K562 (cell line): ENCODE data around the gene KLHL29. TPM values are rescaled to one million over a fixed set of nuclear protein-coding genes. Genes with fewer than 3 reads are reported as not detected.

ENCODE experiments used
- BRD4 ChIP-seq: fragments of 200-600 bp; sonication (generic); IDR thresholded peaks from 2 replicates; pipeline ENCODE4 v1.6.1; 2017; ENCODE audit warnings: inconsistent platforms
- COPS2 ChIP-seq: fragments of 450-650 bp; conservative IDR thresholded peaks from 2 replicates; pipeline ENCODE4 v1.6.1; 2016; ENCODE audit warnings: mild to moderate bottlenecking, moderate library complexity
- ERF ChIP-seq: fragments of 450-650 bp; formaldehyde crosslinking; IDR thresholded peaks from 2 replicates; pipeline ENCODE4 v1.4.0; 2020; ENCODE audit warnings: mild to moderate bottlenecking, mixed read lengths
- HMGXB4 ChIP-seq: sonication (generic); formaldehyde crosslinking; IDR thresholded peaks from 2 replicates; pipeline ENCODE4 v1.8.1; 2023; ENCODE audit warnings: mild to moderate bottlenecking, missing genetic modification reagents
- NFATC3 ChIP-seq: fragments of 450-650 bp; IDR thresholded peaks from 2 replicates; pipeline ENCODE4 v1.6.1; 2017; ENCODE audit warnings: mild to moderate bottlenecking
- POLR3G ChIP-seq: IDR thresholded peaks from 2 replicates; pipeline ENCODE4 v1.6.1; 2011; ENCODE audit not compliant: insufficient read length, insufficient replicate concordance; ENCODE audit errors: extremely low read depth
- SMARCA4 ChIP-seq: fragments of 450-650 bp; IDR thresholded peaks from 2 replicates; pipeline ENCODE4 v1.6.1; 2016
- SNRNP70 ChIP-seq: fragments of 200-400 bp; formaldehyde crosslinking; optimal IDR thresholded peaks from 2 replicates; pipeline ENCODE3; 2017; ENCODE audit warnings: low read depth, low read length
- SRSF3 ChIP-seq: fragments of 200-400 bp; formaldehyde crosslinking; IDR thresholded peaks from 2 replicates; pipeline ENCODE4 v1.6.1; 2016; ENCODE audit warnings: mild to moderate bottlenecking, low read length, moderate library complexity; ENCODE audit not compliant: insufficient read depth
- TEAD4 ChIP-seq, 2 experiments: sonication (generic) in 1 of 2; formaldehyde crosslinking in 1 of 2; IDR thresholded peaks; 2 replicates each; pipeline versions ENCODE4 v1.6.1 to v1.8.0; 2012 to 2022; ENCODE audit warnings: borderline replicate concordance in 1 of 2, inconsistent platforms in 1 of 2, low read length in 1 of 2, mild to moderate bottlenecking in 1 of 2, missing genetic modification reagents in 1 of 2
- VEZF1 ChIP-seq: fragments of 200-800 bp; sonication (Bioruptor generic); IDR thresholded peaks from 2 replicates; pipeline ENCODE4 v1.6.1; 2017; ENCODE audit warnings: missing genetic modification characterization, missing compliant biosample characterization
- ZNF282 ChIP-seq: sonication (generic); formaldehyde crosslinking; IDR thresholded peaks from 2 replicates; pipeline ENCODE4 v1.8.1; 2023; ENCODE audit warnings: missing genetic modification reagents
- polyA plus RNA-seq, 8 experiments: library from polyadenylated mRNA; depleted of rRNA in 4 of 8; stranded (reverse) in 5 of 8; unstranded in 3 of 8; fragments of >200 nt; fragmentation: Nextera tagmentation in 2 of 8; fragmentation: Illumina TruSeq in 1 of 8; extraction: Ambion mirVana in 2 of 8; extraction: Trizol in 1 of 8; gene quantifications; 2 replicates each; pipeline versions ENCODE4 v1.2.1 to v1.2.3, GENCODE V29; 2011 to 2014; ENCODE audit warnings: inconsistent platforms in 1 of 8, missing spikeins in 1 of 8
- total RNA-seq, 7 experiments: library from RNA; depleted of rRNA in 6 of 7; stranded (reverse); fragments of >200 nt in 6 of 7; fragmentation: Illumina TruSeq in 2 of 7; extraction: Trizol in 2 of 7; gene quantifications; 2 replicates each; pipeline versions ENCODE4 v1.2.1 to v1.2.3, GENCODE V29; 2011 to 2021; ENCODE audit warnings: low replicate concordance in 1 of 7
- TF ChIP-seq, protein P1 (sequence below): sonication (generic); formaldehyde crosslinking; IDR thresholded peaks from 2 replicates; pipeline ENCODE4 v1.8.0; 2022; ENCODE audit warnings: mild to moderate bottlenecking, missing genetic modification reagents, borderline replicate concordance
- TF ChIP-seq, protein P2 (sequence below): IDR thresholded peaks from 2 replicates; pipeline ENCODE4 v1.6.1; 2012; ENCODE audit warnings: low read depth, low read length, improper control_type of control experiment, borderline replicate concordance
- TF ChIP-seq, protein P3 (sequence below): sonication (generic); formaldehyde crosslinking; IDR thresholded peaks from 2 replicates; pipeline ENCODE4 v1.8.0; 2022; ENCODE audit warnings: missing genetic modification reagents, mild to moderate bottlenecking, moderate library complexity, borderline replicate concordance

KLHL29 gene
- total and polyA plus RNA-seq, 9 of the 15 experiments (the other 6 are each of a cell fraction or from before 2014, with no cell fraction given) = 0.03 to 0.31 (median 0.08) TPM; not detected in 1

DNA sequence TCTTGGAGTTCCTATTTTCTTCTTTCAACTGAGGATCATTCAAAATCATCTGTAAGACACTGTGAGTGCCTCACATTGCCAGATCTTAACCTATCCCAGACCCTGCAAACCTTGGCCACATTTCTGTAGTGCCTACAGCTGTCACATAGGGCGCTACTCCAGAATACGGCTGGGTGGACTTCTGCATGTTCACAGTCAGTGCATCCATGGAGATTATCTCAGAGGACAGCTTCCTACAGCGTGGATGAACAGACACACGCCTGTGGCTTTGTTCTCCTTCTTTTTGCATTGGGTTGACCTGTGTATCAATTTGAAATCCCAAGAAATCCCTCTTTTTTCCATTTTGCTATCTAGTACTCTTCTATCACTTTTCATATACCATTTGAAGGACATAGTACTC, 1.9 kb upstream of the KLHL29 start (continued):
- TF ChIP-seq HMGXB4 (CRISPR knock-in tag) (no peak), NFATC3 (no peak), COPS2 (no peak), BRD4 (no peak), TEAD4 (IDR thresholded peaks at IDR 0.05; ENCODE audit: low read length) (peak; percentile 15; the same call in 1 of the 2 replicates), TEAD4 (CRISPR knock-in tag; IDR thresholded peaks at IDR 0.05; ENCODE audit: borderline replicate concordance) (no peak), SMARCA4 (no peak), ZNF282 (CRISPR knock-in tag) (no peak), POLR3G (no peak), ERF (CRISPR knock-in tag) (no peak), SRSF3 (no peak), SNRNP70 (no peak), VEZF1 (CRISPR knock-in tag) (no peak)
- TF ChIP-seq, protein P1, sequence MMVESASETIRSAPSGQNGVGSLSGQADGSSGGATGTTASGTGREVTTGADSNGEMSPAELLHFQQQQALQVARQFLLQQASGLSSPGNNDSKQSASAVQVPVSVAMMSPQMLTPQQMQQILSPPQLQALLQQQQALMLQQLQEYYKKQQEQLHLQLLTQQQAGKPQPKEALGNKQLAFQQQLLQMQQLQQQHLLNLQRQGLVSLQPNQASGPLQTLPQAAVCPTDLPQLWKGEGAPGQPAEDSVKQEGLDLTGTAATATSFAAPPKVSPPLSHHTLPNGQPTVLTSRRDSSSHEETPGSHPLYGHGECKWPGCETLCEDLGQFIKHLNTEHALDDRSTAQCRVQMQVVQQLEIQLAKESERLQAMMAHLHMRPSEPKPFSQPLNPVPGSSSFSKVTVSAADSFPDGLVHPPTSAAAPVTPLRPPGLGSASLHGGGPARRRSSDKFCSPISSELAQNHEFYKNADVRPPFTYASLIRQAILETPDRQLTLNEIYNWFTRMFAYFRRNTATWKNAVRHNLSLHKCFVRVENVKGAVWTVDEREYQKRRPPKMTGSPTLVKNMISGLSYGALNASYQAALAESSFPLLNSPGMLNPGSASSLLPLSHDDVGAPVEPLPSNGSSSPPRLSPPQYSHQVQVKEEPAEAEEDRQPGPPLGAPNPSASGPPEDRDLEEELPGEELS (CRISPR knock-in tag) = no peak
- TF ChIP-seq, protein P2, sequence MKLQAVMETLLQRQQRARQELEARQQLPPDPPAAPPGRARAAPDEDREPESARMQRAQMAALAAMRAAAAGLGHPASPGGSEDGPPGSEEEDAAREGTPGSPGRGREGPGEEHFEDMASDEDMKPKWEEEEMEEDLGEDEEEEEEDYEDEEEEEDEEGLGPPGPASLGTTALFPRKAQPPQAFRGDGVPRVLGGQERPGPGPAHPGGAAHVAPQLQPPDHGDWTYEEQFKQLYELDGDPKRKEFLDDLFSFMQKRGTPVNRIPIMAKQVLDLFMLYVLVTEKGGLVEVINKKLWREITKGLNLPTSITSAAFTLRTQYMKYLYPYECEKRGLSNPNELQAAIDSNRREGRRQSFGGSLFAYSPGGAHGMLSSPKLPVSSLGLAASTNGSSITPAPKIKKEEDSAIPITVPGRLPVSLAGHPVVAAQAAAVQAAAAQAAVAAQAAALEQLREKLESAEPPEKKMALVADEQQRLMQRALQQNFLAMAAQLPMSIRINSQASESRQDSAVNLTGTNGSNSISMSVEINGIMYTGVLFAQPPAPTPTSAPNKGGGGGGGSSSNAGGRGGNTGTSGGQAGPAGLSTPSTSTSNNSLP = no peak
- TF ChIP-seq, protein P3, sequence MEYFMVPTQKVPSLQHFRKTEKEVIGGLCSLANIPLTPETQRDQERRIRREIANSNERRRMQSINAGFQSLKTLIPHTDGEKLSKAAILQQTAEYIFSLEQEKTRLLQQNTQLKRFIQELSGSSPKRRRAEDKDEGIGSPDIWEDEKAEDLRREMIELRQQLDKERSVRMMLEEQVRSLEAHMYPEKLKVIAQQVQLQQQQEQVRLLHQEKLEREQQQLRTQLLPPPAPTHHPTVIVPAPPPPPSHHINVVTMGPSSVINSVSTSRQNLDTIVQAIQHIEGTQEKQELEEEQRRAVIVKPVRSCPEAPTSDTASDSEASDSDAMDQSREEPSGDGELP (CRISPR knock-in tag) = peak; percentile 29; the same call in 1 of the 2 replicates
